ENCODE results near the gene NME4. TPM values are rescaled to one million over a fixed set of nuclear protein-coding genes. Genes with fewer than 3 reads are reported as not detected.

NME4 gene
- total RNA-seq, 1 experiment from 2014 or later = 68.2 TPM

DNA sequence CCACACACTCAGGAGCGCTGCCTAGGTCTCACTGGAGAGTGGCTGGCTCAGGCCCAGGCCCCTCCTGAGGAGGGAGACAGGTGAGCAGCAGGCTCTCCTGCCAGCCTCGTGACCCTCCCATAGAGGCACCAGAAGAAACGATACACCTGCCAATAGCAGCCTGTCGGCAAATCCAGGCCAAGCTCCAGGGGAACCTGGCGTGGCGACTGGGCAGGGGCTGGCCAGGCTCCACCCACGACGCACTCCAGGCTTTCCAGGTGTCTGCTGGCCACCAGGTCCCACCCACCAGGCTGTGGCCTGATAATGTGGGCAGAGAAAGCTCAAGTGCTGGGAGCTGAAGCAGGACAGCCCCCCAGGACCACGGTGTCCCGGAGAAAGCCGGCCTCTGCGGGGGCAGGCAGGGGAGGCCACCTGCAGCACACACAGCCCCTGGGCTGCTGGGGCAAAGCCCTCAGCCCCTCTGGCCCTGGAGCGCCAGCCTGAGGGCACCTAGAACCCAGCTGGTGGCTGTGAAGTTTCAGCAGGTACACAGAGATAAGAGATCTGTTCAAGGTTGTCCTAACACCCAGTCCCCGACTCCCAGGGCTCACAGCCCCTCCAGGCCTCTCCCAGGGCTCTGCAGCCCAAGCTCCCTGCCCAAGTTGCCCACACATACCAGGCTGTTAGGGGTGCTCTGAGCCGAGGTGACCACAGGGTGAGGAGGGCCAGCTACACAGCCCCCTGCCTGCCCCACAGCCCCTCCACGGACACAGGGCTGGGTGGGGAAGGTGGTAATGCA, 17.6 kb upstream of the NME4 start:
- Histone ChIP-seq H3K4me1 (ENCODE audit: control insufficient read depth in 1 of 2, insufficient read depth in 2 of 2, low read length in 2 of 2) (peaks cover 6 to 18% of the 10 kb centered on the region in 2 experiments; a peak in 3 of 4 replicates), H3K27me3 (ENCODE audit: insufficient read depth, low read length) (no peaks in the 10 kb centered on the region), H3K9me3 (ENCODE audit: control insufficient read depth in 1 of 2, insufficient read depth in 1 of 2, low read depth in 1 of 2, low read length in 2 of 2) (no peaks in the 10 kb centered on the region), H3K9me2 (ENCODE audit: insufficient read depth) (no peaks in the 10 kb centered on the region), H3K36me3 (ENCODE audit: control insufficient read depth in 1 of 2, insufficient read depth in 2 of 2, low read length in 2 of 2) (no peaks in the 10 kb centered on the region), H4K20me1 (ENCODE audit: insufficient read depth) (no peaks in the 10 kb centered on the region), H3K79me2 (ENCODE audit: insufficient read depth, low read length) (peaks cover 7% of the 10 kb centered on the region; the same call in 1 of the 2 replicates), H3K4me3 (replicated peaks in 1 of 2; ENCODE audit: low read depth in 1 of 2, low read length in 2 of 2) (no peak overlapping the region), H2AFZ (ENCODE audit: low read depth, low read length, poor library complexity, severe bottlenecking) (no peak overlapping the region), H3K9ac (ENCODE audit: low read length) (no peak overlapping the region), H3K27ac (ENCODE audit: low read depth, low read length) (peak overlapping the region; percentile 32; the same call in 1 of the 2 replicates), H3K4me2 (ENCODE audit: low read length) (no peak overlapping the region)
- intact Hi-C loops (cut with micrococcal nuclease) = no loop called here
- POLR2A ChIA-PET = no interaction called here
- CTCF ChIA-PET = no interaction called here
- peak; percentile 26 for ATAC-seq
- no peak for DNase-seq (ENCODE audit: low read depth, low spot score)
- no TSS peak for BruUV-seq (replicated peaks)
- TF ChIP-seq ELF1 (IDR thresholded peaks at IDR 0.05; ENCODE audit: borderline replicate concordance, low read depth) (no peak), FOSL1 (IDR thresholded peaks at IDR 0.05; ENCODE audit: low read depth) (no peak), SP1 (IDR thresholded peaks at IDR 0.05; ENCODE audit: low read depth) (no peak), TCF7L2 (IDR thresholded peaks at IDR 0.05; ENCODE audit: borderline replicate concordance, extremely low read depth, insufficient read depth, insufficient read length) (no peak), POLR2AphosphoS5 (IDR thresholded peaks at IDR 0.05; ENCODE audit: low read depth, low read length) (no peak), SIN3A (IDR thresholded peaks at IDR 0.05; ENCODE audit: low read depth) (no peak), ZBTB33 (IDR thresholded peaks at IDR 0.05; ENCODE audit: extremely low read depth, insufficient replicate concordance, low read length) (no peak), EGR1 (IDR thresholded peaks at IDR 0.05; ENCODE audit: low read depth) (no peak), CBX3 (IDR thresholded peaks at IDR 0.05; ENCODE audit: low read depth) (no peak)
- TF ChIP-seq, protein P1, sequence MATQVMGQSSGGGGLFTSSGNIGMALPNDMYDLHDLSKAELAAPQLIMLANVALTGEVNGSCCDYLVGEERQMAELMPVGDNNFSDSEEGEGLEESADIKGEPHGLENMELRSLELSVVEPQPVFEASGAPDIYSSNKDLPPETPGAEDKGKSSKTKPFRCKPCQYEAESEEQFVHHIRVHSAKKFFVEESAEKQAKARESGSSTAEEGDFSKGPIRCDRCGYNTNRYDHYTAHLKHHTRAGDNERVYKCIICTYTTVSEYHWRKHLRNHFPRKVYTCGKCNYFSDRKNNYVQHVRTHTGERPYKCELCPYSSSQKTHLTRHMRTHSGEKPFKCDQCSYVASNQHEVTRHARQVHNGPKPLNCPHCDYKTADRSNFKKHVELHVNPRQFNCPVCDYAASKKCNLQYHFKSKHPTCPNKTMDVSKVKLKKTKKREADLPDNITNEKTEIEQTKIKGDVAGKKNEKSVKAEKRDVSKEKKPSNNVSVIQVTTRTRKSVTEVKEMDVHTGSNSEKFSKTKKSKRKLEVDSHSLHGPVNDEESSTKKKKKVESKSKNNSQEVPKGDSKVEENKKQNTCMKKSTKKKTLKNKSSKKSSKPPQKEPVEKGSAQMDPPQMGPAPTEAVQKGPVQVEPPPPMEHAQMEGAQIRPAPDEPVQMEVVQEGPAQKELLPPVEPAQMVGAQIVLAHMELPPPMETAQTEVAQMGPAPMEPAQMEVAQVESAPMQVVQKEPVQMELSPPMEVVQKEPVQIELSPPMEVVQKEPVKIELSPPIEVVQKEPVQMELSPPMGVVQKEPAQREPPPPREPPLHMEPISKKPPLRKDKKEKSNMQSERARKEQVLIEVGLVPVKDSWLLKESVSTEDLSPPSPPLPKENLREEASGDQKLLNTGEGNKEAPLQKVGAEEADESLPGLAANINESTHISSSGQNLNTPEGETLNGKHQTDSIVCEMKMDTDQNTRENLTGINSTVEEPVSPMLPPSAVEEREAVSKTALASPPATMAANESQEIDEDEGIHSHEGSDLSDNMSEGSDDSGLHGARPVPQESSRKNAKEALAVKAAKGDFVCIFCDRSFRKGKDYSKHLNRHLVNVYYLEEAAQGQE (IDR thresholded peaks at IDR 0.05; ENCODE audit: low read depth) = no peak
- RAD21 ChIA-PET (ENCODE audit: low non-redundant PET in 1 of 2, low total read pairs in 2 of 2, uncharacterized antibody in 2 of 2, unreplicated experiment in 2 of 2) = no interaction called here

Data from HCT116 (cell line).